Adrenal gland (tissue), 12 donors: ENCODE data around the gene KASH5. TPM values are rescaled to one million over a fixed set of nuclear protein-coding genes. Genes with fewer than 3 reads are reported as not detected.
"Not testable (repeated sequence)": the region's sequence is repeated elsewhere in the genome, so short reads cannot be mapped to it uniquely, and the experiment has no call there.

Experiments used
- DNase-seq, 7 donors: peaks; one replicate each; pipeline ENCODE4 v3.0.0-alpha.2; 2019 to 2020
- H3K27ac ChIP-seq, 5 donors: fragments of 200-600 bp; sonication (generic) in 4 of 5; 1 replicate in 3 of 5; 2 replicates in 2 of 5; pipeline versions ENCODE4 v1.5.1 to v1.8.0; 2016 to 2020; ENCODE audit warnings: mild to moderate bottlenecking in 1 of 5
- H3K27me3 ChIP-seq: fragments of 200-600 bp; 2 replicates; pipeline ENCODE4 v1.8.0; 2021
- H3K36me3 ChIP-seq, 2 donors: fragments of 200-600 bp; replicated peaks in 1 of 2; 1 replicate in 1 of 2; 2 replicates in 1 of 2; pipeline versions ENCODE4 v1.5.1 to v1.8.0; 2018 to 2022
- H3K4me1 ChIP-seq, 2 donors: fragments of 200-600 bp; replicated peaks in 1 of 2; 1 replicate in 1 of 2; 2 replicates in 1 of 2; pipeline versions ENCODE4 v1.5.1 to v1.8.0; 2018 to 2021
- H3K4me3 ChIP-seq, 4 donors: fragments of 200-600 bp; sonication (generic) in 3 of 4; one replicate each; pipeline ENCODE4 v1.5.1; 2016 to 2018
- H3K9me3 ChIP-seq, 3 donors: fragments of 200-600 bp; sonication (generic) in 1 of 3; replicated peaks in 1 of 3; 1 replicate in 2 of 3; 2 replicates in 1 of 3; pipeline versions ENCODE4 v1.5.1 to v1.8.0; 2016 to 2021
- POLR2A ChIP-seq, 2 donors: fragments of 450-650 bp; IDR thresholded peaks; one replicate each; pipeline ENCODE4 v1.6.1; 2017; ENCODE audit warnings: antibody characterized with exemption in 2 of 2, mild to moderate bottlenecking in 2 of 2, moderate library complexity in 1 of 2
- WGBS, 4 donors: extraction: QIAGEN DNeasy Blood & Tissue Kit in 2 of 4; methylation state at CpG; one replicate each; pipeline versions ENCODE4 v1.1.5 to v1.1.7; 2013 to 2017; 5-methylcytosine and 5-hydroxymethylcytosine counted together
- intact Hi-C, 2 donors: fragments of 100-400 bp; cut with DNase I; formaldehyde crosslinking; loops; one replicate each; pipeline versions ENCODE4 v1.14.1 to v1.15.0; 2022 to 2023
- polyA plus RNA-seq, 3 donors: library from polyadenylated mRNA; stranded (reverse); fragments of 200-250 nt in 2 of 3; fragments of 350-450 nt in 1 of 3; fragmentation: Illumina TruSeq in 1 of 3; extraction: RNeasy Lipid Tissue Mini Kit (QIAGEN cat#74804) in 1 of 3; gene quantifications; one replicate each; pipeline ENCODE4 v1.2.3, GENCODE V29; 2013 to 2014
- total RNA-seq, 9 donors: library from RNA; depleted of rRNA in 4 of 9; stranded (reverse); fragments of >200 nt in 4 of 9; fragments of 120-200 nt in 1 of 9; fragmentation: NEBNext Ultra II Directional in 1 of 9; extraction: Animal tissue kit (Norgen Biotek cat#: 25700) in 1 of 9; gene quantifications; one replicate each; pipeline versions ENCODE4 v1.1.0 to v1.2.4, GENCODE V29; 2013 to 2023
- TF ChIP-seq, protein P1 (sequence below), 6 experiments: fragments of 450-650 bp in 4 of 6; fragments of 200-600 bp in 2 of 6; sonication (generic) in 1 of 6; IDR thresholded peaks; 1 replicate in 5 of 6; 2 replicates in 1 of 6; pipeline versions ENCODE4 v1.5.1 to v1.8.0; 2016 to 2021; ENCODE audit warnings: antibody characterized with exemption in 6 of 6, mild to moderate bottlenecking in 2 of 6, moderate library complexity in 1 of 6
- donor health status: healthy with polysubstance abuse.
- donor health status: Bipolar disorder and iron deficiency.
- donor health status: DM: yes; HTN: yes; CAD: no.
- donor health status: DM: no; HTN: no; CAD: no.
- donor health status: DM: no; HTN: no; CAD: no.
- donor health status: DM: yes; HTN: yes; CAD: no.

The KASH5 gene
- total and polyA plus RNA-seq, 12 donors, result 0.74 to 0.97 TPM; not detected in 10

DNA sequence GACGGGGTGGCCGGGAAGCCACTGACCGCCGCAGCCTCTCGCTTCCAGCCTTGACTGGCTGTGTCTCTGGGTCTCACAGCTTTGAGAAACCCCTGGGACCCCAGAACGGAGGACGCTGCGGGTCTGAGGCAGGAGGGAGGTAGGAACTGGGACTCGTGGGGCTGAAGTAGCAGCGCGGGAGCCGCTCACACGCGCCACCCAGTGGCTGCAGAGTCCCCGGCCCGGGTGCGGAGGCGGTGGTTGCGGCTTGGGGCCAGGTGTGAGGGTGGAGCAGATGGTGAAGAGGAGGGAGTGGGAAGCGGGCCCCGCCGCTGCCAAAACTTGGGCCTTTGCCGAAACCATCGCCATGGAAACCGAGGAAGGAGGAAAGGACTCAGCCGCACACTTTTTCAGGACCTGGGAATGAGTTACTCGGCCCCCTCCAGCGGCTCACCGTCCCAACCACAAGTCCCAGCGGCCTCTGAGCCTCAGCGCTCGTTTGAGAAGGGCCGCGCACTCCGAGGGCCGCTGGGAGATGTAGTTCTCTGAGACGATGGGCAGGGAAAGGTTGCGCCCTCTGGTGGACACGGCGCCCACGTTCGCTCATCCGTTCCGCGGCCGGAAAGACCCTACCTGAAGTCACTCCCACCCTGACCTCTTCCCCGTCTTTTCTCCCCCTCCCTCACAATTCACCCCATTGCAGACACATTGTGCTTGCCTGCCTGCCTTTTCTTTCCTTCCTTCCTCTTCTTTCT is 55.5 kb downstream of the KASH5 start:
- TF ChIP-seq, protein P1, sequence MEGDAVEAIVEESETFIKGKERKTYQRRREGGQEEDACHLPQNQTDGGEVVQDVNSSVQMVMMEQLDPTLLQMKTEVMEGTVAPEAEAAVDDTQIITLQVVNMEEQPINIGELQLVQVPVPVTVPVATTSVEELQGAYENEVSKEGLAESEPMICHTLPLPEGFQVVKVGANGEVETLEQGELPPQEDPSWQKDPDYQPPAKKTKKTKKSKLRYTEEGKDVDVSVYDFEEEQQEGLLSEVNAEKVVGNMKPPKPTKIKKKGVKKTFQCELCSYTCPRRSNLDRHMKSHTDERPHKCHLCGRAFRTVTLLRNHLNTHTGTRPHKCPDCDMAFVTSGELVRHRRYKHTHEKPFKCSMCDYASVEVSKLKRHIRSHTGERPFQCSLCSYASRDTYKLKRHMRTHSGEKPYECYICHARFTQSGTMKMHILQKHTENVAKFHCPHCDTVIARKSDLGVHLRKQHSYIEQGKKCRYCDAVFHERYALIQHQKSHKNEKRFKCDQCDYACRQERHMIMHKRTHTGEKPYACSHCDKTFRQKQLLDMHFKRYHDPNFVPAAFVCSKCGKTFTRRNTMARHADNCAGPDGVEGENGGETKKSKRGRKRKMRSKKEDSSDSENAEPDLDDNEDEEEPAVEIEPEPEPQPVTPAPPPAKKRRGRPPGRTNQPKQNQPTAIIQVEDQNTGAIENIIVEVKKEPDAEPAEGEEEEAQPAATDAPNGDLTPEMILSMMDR (IDR thresholded peaks at IDR 0.05), result peak; percentile 69 to 95 (median 78)
- TF ChIP-seq POLR2A (IDR thresholded peaks at IDR 0.05), result no peak
- intact Hi-C loops, result loop anchor here in 1 of 2 donors (5.0 kb wide), 1 partner anchor 216 kb away; no protein-coding TSS in a partner anchor
- Histone ChIP-seq H3K36me3 (peaks cover 0 to 10% of the 10 kb centered on the region in 2 donors), H3K4me3 (peak overlapping the region in 3 of 4 donors; percentile 15 to 65 (median 46)), H3K27me3 (peaks cover 12% of the 10 kb centered on the region), H3K27ac (peak overlapping the region in 4 of 5 donors; percentile 5 to 90 (median 48)), H3K4me1 (no peaks in the 10 kb centered on the region), H3K9me3 (no peaks in the 10 kb centered on the region)
- peak; percentile 91 to 97 (median 95) for DNase-seq
- WGBS, 4 donors, result 0 to 1% (median 1%) methylated on average over 15 to 47 of the region's 47 CpGs

DNA sequence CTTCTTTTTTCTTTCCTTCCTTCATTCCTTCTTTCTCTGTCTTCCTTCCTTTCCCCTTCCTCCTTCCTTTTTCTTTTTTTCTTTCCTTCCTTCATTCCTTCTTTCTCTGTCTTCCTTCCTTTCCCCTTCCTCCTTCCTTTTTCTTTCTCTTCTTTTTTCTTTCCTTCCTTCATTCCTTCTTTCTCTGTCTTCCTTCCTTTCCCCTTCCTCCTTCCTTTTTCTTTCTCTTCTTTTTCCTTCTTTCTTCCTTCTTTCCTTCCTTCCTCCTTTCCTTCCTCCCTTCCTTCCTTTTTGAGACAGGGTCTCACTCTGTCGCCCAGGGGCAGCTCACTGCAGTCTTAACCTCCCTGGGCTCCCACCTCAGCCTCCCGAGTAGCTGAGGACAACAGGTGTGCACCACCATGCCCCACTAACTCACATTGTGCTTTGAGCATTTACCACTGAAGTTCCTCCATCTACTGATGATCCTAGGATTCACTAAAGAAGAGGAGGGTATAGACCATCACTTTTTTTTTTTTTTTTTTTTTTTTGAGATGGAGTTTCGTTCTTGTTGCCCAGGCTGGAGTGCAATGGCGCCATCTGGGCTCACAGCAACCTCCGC is 56.2 kb downstream of the KASH5 start:
- H3K9me3 ChIP-seq, H3K27me3 ChIP-seq, H3K27ac ChIP-seq, H3K4me1 ChIP-seq, H3K4me3 ChIP-seq, DNase-seq: not testable (repeated sequence)
- 47 to 65% (median 56%) methylated on average over 5 of the region's 5 CpGs for WGBS, 4 donors
- intact Hi-C loops, result loop anchor here in 1 of 2 donors (5.0 kb wide), 1 partner anchor 217 kb away; no protein-coding TSS in a partner anchor
- peaks cover 0 to 13% of the 10 kb centered on the region in 2 donors for H3K36me3 ChIP-seq

DNA sequence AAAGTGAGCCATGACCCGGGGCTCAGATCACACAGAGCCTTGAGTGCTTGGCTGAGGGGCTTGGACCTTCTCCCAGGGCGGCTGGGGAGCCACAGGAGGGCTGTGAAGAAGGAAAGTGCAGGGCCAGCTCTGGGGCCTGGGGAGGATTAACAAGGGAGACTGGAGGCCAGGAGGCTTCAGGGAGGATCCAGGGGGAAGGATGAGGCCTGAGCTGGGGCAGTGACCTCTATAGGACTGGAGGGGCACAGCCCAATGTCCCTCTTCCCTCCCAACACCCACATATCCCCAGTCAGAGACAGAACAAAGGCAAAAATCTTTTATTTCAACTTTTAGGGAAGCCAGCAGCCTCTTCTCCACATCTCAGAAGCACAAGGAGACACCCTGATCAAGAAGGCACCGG is 57.9 kb downstream of the KASH5 start:
- intact Hi-C loops, result loop anchor here in 1 of 2 donors (5.0 kb wide), 1 partner anchor 54 kb away; no protein-coding TSS in a partner anchor
- 54 to 83% (median 63%) methylated on average over 3 of the region's 3 CpGs for WGBS, 4 donors
- Histone ChIP-seq H3K36me3 (peaks cover 0 to 15% of the 10 kb centered on the region in 2 donors), H3K27me3 (no peaks in the 10 kb centered on the region), H3K4me1 (peaks cover 0 to 9% of the 10 kb centered on the region in 2 donors), H3K27ac (no peak overlapping the region), H3K4me3 (no peak overlapping the region), H3K9me3 (no peaks in the 10 kb centered on the region)
- DNase-seq, result no peak
- TF ChIP-seq, protein P1 (IDR thresholded peaks at IDR 0.05), result no peak
- TF ChIP-seq POLR2A (IDR thresholded peaks at IDR 0.05), result no peak

DNA sequence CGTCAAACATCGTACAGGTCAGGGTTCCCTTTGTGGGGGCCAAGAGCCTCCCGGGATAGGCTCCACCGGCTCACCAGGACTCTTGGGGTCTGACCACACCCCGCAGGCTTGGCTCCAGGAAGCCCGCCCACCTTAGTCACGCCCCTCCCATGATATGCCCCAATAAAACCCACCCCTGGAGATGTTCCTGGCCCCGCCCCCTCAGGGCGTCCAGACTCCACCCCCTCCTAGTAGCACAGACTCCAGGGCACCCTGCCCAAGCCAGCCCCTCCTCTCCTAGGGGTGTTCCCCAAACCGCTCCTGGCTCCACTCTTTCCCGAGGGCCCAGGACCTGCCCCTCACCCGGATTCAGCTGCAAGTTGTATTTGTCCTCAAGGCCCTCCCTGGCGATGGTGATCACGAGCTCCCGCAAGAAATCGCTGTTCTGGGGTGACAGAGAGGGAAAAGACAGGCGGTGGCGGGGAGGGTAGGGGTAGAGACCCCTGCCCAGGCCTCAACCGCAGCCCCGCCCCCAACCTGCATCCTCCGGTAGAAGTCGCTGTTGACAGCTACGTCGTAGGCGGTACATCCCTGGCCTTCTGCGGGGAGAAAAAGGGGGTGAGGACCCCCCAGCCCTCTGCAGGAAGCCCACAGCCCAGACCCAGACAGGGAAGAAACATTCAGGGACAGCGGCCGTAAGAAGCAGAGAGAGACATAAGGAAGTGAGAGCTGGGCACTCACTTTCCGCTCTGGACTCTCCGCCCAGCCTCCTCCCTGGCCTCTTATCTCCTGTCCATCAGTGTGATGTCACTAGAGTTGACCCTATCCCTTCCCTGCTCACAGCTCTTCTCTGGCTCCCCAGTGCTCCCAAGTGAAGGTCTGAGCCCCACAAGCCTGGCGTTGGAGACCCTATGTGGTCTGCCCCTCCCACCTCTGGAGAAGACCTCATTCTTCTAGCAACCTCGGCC is 59.7 kb downstream of the KASH5 start:
- TF ChIP-seq, protein P1 (IDR thresholded peaks at IDR 0.05), result no peak
- no peak for TF ChIP-seq POLR2A (IDR thresholded peaks at IDR 0.05)
- 71 to 84% (median 79%) methylated on average over 25 to 32 of the region's 32 CpGs for WGBS, 4 donors
- no peak overlapping the region for H3K27ac ChIP-seq

More for the DNA sequence above, 59.7 kb downstream of the KASH5 start:
- Histone ChIP-seq H3K36me3 (peaks cover 0 to 15% of the 10 kb centered on the region in 2 donors), H3K9me3 (no peaks in the 10 kb centered on the region), H3K27me3 (no peaks in the 10 kb centered on the region), H3K4me1 (peaks cover 0 to 9% of the 10 kb centered on the region in 2 donors), H3K4me3 (no peak overlapping the region)
- DNase-seq, result peak in 1 of 7 donors; percentile 25
- intact Hi-C loops, result loop anchor here in 1 of 2 donors (5.0 kb wide), 1 partner anchor 55 kb away; no protein-coding TSS in a partner anchor
